ENCODE measurements around the gene DDAH1. TPM values are rescaled to one million over a fixed set of nuclear protein-coding genes. Genes with fewer than 3 reads are reported as not detected.
A peak's percentile ranks its signal among the peaks of the same experiment; 100 is the strongest.

The DDAH1 gene
- total and polyA plus RNA-seq, 4 donors = 25.8 to 42.7 (median 31.7) TPM

DNA sequence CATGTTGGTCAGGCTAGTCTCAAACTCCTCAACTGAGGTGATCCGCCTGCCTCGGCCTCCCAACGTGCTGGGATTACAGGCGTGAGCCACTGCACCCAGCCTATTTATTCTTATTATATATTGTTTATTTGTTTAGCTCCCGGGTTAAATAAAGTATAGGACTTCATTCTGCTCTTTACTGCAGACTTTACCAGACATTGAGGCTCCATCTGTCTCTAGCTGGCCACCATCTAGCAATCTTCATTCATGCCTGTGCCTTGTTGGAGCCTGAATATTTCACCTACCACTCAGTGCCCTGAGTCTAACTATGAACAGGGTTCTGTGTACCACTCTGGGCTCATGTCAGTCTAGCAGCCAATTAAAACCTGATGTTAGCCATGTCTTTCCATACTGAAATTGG is 2.1 kb upstream of the DDAH1 start:
- no peak overlapping the region for H3K27ac ChIP-seq (ENCODE audit: low read depth in 1 of 2, low read length in 2 of 2)
- no peak for DNase-seq (ENCODE audit: low spot score)
- H3K4me1 ChIP-seq (ENCODE audit: control insufficient read depth in 4 of 4, insufficient read depth in 4 of 4, low read length in 3 of 4) = peaks cover 2 to 20% (median 11%) of the 10 kb centered on the region in 4 donors
- TF ChIP-seq EGR1 (IDR thresholded peaks at IDR 0.05; ENCODE audit: low read depth in 2 of 2) = no peak
- no peak for TF ChIP-seq GABPA (IDR thresholded peaks at IDR 0.05 in 1 of 2, conservative IDR thresholded peaks at IDR 0.05 in 1 of 2)
- no peak for TF ChIP-seq HNF4A (conservative IDR thresholded peaks at IDR 0.05)
- no peak for TF ChIP-seq TAF1 (conservative IDR thresholded peaks at IDR 0.05)
- H3K9ac ChIP-seq (ENCODE audit: low read depth in 1 of 2, low read length in 2 of 2) = no peak overlapping the region
- H3K36me3 ChIP-seq (ENCODE audit: control insufficient read depth in 4 of 4, insufficient read depth in 3 of 4, low read depth in 1 of 4, low read length in 3 of 4) = no peaks in the 10 kb centered on the region
- WGBS = 95% methylated on average over 5 of the region's 5 CpGs
- no peaks in the 10 kb centered on the region for H3K27me3 ChIP-seq (ENCODE audit: control insufficient read depth in 4 of 4, insufficient read depth in 4 of 4, low read length in 3 of 4)
- no peak overlapping the region for H3K4me3 ChIP-seq (ENCODE audit: low read depth in 1 of 3, low read length in 3 of 3)
- no peaks in the 10 kb centered on the region for H3K9me3 ChIP-seq (ENCODE audit: control insufficient read depth in 4 of 4, low read length in 3 of 4)

DNA sequence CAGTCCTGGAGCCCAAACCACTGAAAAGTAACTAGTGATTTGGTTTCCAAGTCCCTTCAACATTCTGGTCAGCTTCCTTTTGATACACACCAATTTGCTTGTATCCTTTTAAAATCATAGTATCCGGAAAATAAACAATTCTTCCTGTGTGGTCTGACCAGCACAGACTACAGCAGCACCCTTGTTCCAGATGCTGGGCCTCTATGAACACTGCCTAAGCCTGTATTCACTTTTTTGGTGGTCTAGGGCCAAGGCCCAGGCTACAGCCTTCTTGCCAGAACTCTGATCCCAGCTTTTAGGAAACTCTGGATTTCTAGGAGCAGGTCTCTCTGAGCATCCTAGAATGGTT is 801 bp upstream of the DDAH1 start:
- no peaks in the 10 kb centered on the region for H3K27me3 ChIP-seq (ENCODE audit: control insufficient read depth in 4 of 4, insufficient read depth in 4 of 4, low read length in 3 of 4)
- no peaks in the 10 kb centered on the region for H3K9me3 ChIP-seq (ENCODE audit: control insufficient read depth in 4 of 4, low read length in 3 of 4)
- H3K27ac ChIP-seq (ENCODE audit: low read depth in 1 of 2, low read length in 2 of 2) = peak overlapping the region; percentile 86 to 87
- 48% methylated on average over 1 of the region's 1 CpG for WGBS
- no peak for DNase-seq (ENCODE audit: low spot score)
- H3K9ac ChIP-seq (ENCODE audit: low read depth in 1 of 2, low read length in 2 of 2) = peak overlapping the region in 1 of 2 donors; percentile 45
- TF ChIP-seq NR2F2 (IDR thresholded peaks at IDR 0.05) (no peak), RXRA (IDR thresholded peaks at IDR 0.05) (no peak), HNF4G (IDR thresholded peaks at IDR 0.05) (no peak), TAF1 (conservative IDR thresholded peaks at IDR 0.05) (no peak), FOXA2 (IDR thresholded peaks at IDR 0.05) (no peak), RAD21 (IDR thresholded peaks at IDR 0.05) (no peak), HNF4A (conservative IDR thresholded peaks at IDR 0.05) (no peak), JUND (IDR thresholded peaks at IDR 0.05) (no peak)
- TF ChIP-seq, protein P1, sequence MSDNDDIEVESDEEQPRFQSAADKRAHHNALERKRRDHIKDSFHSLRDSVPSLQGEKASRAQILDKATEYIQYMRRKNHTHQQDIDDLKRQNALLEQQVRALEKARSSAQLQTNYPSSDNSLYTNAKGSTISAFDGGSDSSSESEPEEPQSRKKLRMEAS (IDR thresholded peaks at IDR 0.05) = no peak
- TF ChIP-seq, protein P2, sequence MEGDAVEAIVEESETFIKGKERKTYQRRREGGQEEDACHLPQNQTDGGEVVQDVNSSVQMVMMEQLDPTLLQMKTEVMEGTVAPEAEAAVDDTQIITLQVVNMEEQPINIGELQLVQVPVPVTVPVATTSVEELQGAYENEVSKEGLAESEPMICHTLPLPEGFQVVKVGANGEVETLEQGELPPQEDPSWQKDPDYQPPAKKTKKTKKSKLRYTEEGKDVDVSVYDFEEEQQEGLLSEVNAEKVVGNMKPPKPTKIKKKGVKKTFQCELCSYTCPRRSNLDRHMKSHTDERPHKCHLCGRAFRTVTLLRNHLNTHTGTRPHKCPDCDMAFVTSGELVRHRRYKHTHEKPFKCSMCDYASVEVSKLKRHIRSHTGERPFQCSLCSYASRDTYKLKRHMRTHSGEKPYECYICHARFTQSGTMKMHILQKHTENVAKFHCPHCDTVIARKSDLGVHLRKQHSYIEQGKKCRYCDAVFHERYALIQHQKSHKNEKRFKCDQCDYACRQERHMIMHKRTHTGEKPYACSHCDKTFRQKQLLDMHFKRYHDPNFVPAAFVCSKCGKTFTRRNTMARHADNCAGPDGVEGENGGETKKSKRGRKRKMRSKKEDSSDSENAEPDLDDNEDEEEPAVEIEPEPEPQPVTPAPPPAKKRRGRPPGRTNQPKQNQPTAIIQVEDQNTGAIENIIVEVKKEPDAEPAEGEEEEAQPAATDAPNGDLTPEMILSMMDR (IDR thresholded peaks at IDR 0.05; ENCODE audit: low read depth, low read length, missing input control) = no peak
- TF ChIP-seq, protein P3, sequence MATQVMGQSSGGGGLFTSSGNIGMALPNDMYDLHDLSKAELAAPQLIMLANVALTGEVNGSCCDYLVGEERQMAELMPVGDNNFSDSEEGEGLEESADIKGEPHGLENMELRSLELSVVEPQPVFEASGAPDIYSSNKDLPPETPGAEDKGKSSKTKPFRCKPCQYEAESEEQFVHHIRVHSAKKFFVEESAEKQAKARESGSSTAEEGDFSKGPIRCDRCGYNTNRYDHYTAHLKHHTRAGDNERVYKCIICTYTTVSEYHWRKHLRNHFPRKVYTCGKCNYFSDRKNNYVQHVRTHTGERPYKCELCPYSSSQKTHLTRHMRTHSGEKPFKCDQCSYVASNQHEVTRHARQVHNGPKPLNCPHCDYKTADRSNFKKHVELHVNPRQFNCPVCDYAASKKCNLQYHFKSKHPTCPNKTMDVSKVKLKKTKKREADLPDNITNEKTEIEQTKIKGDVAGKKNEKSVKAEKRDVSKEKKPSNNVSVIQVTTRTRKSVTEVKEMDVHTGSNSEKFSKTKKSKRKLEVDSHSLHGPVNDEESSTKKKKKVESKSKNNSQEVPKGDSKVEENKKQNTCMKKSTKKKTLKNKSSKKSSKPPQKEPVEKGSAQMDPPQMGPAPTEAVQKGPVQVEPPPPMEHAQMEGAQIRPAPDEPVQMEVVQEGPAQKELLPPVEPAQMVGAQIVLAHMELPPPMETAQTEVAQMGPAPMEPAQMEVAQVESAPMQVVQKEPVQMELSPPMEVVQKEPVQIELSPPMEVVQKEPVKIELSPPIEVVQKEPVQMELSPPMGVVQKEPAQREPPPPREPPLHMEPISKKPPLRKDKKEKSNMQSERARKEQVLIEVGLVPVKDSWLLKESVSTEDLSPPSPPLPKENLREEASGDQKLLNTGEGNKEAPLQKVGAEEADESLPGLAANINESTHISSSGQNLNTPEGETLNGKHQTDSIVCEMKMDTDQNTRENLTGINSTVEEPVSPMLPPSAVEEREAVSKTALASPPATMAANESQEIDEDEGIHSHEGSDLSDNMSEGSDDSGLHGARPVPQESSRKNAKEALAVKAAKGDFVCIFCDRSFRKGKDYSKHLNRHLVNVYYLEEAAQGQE (IDR thresholded peaks at IDR 0.05) = no peak
- TF ChIP-seq, protein P4, sequence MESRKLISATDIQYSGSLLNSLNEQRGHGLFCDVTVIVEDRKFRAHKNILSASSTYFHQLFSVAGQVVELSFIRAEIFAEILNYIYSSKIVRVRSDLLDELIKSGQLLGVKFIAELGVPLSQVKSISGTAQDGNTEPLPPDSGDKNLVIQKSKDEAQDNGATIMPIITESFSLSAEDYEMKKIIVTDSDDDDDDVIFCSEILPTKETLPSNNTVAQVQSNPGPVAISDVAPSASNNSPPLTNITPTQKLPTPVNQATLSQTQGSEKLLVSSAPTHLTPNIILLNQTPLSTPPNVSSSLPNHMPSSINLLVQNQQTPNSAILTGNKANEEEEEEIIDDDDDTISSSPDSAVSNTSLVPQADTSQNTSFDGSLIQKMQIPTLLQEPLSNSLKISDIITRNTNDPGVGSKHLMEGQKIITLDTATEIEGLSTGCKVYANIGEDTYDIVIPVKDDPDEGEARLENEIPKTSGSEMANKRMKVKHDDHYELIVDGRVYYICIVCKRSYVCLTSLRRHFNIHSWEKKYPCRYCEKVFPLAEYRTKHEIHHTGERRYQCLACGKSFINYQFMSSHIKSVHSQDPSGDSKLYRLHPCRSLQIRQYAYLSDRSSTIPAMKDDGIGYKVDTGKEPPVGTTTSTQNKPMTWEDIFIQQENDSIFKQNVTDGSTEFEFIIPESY (IDR thresholded peaks at IDR 0.05) = no peak
- TF ChIP-seq, protein P5, sequence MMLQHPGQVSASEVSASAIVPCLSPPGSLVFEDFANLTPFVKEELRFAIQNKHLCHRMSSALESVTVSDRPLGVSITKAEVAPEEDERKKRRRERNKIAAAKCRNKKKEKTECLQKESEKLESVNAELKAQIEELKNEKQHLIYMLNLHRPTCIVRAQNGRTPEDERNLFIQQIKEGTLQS (IDR thresholded peaks at IDR 0.05) = no peak
- no peaks in the 10 kb centered on the region for H3K36me3 ChIP-seq (ENCODE audit: control insufficient read depth in 4 of 4, insufficient read depth in 3 of 4, low read depth in 1 of 4, low read length in 3 of 4)
- H3K4me3 ChIP-seq (ENCODE audit: low read depth in 1 of 3, low read length in 3 of 3) = peak overlapping the region in 2 of 3 donors; percentile 68 to 98
- H3K4me1 ChIP-seq (ENCODE audit: control insufficient read depth in 4 of 4, insufficient read depth in 4 of 4, low read length in 3 of 4) = peaks cover 3 to 33% (median 22%) of the 10 kb centered on the region in 4 donors
